GM21423 (cell line): Measurements from ENCODE around the gene CEACAM19.
"Not testable (repeated sequence)": the region's sequence is repeated elsewhere in the genome, so short reads cannot be mapped to it uniquely, and the experiment has no call there.

Experiments used
- ATAC-seq: cut with Tn5 transposase; IDR thresholded peaks from one replicate; pipeline ENCODE4 v1.9.1; 2021; ENCODE audit warnings: mild to moderate bottlenecking, moderate library complexity; ENCODE audit not compliant: unreplicated experiment

The CEACAM19 gene

GRCh38 chr19:44700547-44700946, 29.3 kb downstream of the CEACAM19 start:
- no peak for ATAC-seq

GRCh38 chr19:44701228-44701627, 29.9 kb downstream of the CEACAM19 start:
- no peak for ATAC-seq

- ATAC-seq = no peak
Measured at GRCh38 chr19:44702551-44703176, 31.4 kb downstream of the CEACAM19 start.

- ATAC-seq = no peak
Measured at GRCh38 chr19:44703336-44704078, 32.2 kb downstream of the CEACAM19 start.

- no peak for ATAC-seq
Measured at GRCh38 chr19:44704982-44705381, 33.7 kb downstream of the CEACAM19 start.

GRCh38 chr19:44705502-44706010, 34.3 kb downstream of the CEACAM19 start:
- ATAC-seq = no peak

- no peak for ATAC-seq
Measured at GRCh38 chr19:44706506-44707236, 35.4 kb downstream of the CEACAM19 start.

- no peak for ATAC-seq
Measured at GRCh38 chr19:44707794-44708193, 36.5 kb downstream of the CEACAM19 start.

- ATAC-seq = no peak
Measured at GRCh38 chr19:44708940-44709339, 37.7 kb downstream of the CEACAM19 start.

- not testable (repeated sequence) for ATAC-seq
Measured at GRCh38 chr19:44709434-44710266, 38.4 kb downstream of the CEACAM19 start.

GRCh38 chr19:44710483-44710882, 39.2 kb downstream of the CEACAM19 start:
- no peak for ATAC-seq

- ATAC-seq = no peak
Measured at GRCh38 chr19:44712864-44713515, 41.7 kb downstream of the CEACAM19 start.

- no peak for ATAC-seq
Measured at GRCh38 chr19:44714597-44715169, 43.4 kb downstream of the CEACAM19 start.

- no peak for ATAC-seq
Measured at GRCh38 chr19:44717603-44718002, 46.3 kb downstream of the CEACAM19 start.

- no peak for ATAC-seq
Measured at GRCh38 chr19:44718441-44719261, 47.4 kb downstream of the CEACAM19 start.

- no peak for ATAC-seq
Measured at GRCh38 chr19:44719262-44719701, 48.0 kb downstream of the CEACAM19 start.

- ATAC-seq = not testable (repeated sequence)
Measured at GRCh38 chr19:44720396-44720795, 49.1 kb downstream of the CEACAM19 start.

GRCh38 chr19:44720945-44721344, 49.7 kb downstream of the CEACAM19 start:
- no peak for ATAC-seq

- not testable (repeated sequence) for ATAC-seq
Measured at GRCh38 chr19:44721369-44721768, 50.1 kb downstream of the CEACAM19 start.
